ENCODE results near the gene TAF15. TPM values are rescaled to one million over a fixed set of nuclear protein-coding genes. Genes with fewer than 3 reads are reported as not detected.

The TAF15 gene
- total RNA-seq: 10 to 100 TPM; 41.3 to 75.8 (median 65.4) TPM
- long read RNA-seq: 0 reads

DNA sequence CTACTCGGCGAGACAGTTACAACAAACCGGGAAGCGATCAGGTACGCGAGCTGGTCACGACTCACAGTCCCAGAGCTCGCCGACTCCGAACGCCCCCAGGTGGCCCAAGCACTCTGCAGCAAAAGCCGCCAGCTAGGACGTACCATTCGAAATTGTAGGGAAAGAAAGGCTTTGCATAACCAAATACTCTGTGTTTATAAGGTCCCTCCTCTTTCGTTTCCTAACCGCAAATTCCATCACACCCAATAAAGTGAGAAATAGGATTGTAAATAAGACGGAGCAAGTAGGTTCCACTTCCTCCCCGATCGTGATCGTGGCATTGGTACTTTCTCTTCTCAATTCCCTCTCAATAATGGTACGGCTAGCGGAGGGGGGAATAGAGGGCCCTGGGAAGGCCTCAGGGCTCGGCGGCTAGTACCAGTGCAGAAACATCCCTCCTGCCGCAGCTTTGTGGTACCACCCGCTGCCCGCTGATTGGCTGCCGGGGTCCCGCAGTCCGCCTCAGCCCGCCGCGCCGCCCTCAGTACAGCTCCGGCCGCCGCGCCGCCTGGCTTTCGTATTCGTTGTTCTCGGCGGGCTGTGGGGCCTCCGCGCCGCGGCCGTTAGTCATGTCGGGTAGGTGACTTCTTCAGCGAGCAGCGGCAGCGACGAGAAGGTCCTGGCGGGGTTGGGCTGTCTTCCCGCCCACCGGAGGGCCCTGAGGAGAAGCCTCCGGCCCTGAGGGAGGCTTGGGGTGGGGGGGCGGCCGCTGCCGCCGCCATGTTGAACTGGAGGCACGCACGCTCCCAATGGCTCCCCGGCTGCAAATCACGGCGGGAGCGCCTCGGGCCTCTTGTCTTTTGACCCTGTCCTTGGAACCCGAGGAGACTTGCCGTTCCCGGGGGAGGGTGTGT is at the start of gene TAF15:
Gene TAF15, plus strand, starts transcription at position 523 of the 893 bp plus-strand sequence. Its CDS starts 86 bp downstream, at position 609.
- intact Hi-C loops (cut with DNase I): loop anchor here (5.0 kb wide), 1 partner anchor 42 kb away; no protein-coding TSS in a partner anchor
- no peaks in the 10 kb centered on the region for H3K9me3 ChIP-seq
- under 1% methylated on average over 38 of the region's 71 CpGs for WGBS (ENCODE audit: insufficient coverage, low coverage, low lambda C conversion rate, missing lambda C conversion rate)

DNA sequence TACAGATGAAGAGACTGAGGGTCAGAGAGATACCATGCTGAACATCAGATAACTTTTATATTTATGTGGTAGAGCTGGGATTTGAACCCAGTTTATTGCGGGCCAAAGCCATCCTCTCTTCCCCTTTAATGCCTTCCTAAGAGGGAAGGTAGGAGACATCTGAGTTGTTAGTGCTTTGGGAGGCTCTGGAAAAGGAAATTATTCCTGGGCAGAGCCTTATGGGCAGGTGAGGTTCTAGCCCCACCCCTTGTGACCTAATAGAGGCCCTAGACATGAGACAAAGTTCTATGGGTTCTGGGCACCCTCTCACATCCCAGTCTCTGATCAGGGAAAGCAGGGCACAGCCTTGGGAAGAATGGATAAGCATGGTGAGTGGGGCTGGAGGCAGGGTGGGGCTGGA is 48.7 kb upstream of the TAF15 start, which contains the start of gene C17orf50:
Gene C17orf50, plus strand, starts transcription at position 301 of the 400 bp plus-strand sequence. Its CDS starts 55 bp downstream, at position 356.
- H3K4me3 ChIP-seq: no peak within 1 kb of the TSS
- no peaks in the 10 kb centered on the region for H3K9me3 ChIP-seq
- DNase-seq: no peak
- H3K36me3 ChIP-seq: no peaks in the 10 kb centered on the region
- no CpG with 5 or more reads among the region's 1 CpG for WGBS (ENCODE audit: insufficient coverage, low coverage, low lambda C conversion rate, missing lambda C conversion rate)
- H3K27me3 ChIP-seq: no peaks in the 10 kb centered on the region
- peaks cover 0 to 6% (median 0%) of the 10 kb centered on the region in 4 donors for H3K4me1 ChIP-seq
- intact Hi-C loops (cut with DNase I): no loop called here
- no peak within 1 kb of the TSS for H3K27ac ChIP-seq
- ATAC-seq: no peak
- TF ChIP-seq, protein P1, sequence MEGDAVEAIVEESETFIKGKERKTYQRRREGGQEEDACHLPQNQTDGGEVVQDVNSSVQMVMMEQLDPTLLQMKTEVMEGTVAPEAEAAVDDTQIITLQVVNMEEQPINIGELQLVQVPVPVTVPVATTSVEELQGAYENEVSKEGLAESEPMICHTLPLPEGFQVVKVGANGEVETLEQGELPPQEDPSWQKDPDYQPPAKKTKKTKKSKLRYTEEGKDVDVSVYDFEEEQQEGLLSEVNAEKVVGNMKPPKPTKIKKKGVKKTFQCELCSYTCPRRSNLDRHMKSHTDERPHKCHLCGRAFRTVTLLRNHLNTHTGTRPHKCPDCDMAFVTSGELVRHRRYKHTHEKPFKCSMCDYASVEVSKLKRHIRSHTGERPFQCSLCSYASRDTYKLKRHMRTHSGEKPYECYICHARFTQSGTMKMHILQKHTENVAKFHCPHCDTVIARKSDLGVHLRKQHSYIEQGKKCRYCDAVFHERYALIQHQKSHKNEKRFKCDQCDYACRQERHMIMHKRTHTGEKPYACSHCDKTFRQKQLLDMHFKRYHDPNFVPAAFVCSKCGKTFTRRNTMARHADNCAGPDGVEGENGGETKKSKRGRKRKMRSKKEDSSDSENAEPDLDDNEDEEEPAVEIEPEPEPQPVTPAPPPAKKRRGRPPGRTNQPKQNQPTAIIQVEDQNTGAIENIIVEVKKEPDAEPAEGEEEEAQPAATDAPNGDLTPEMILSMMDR (IDR thresholded peaks at IDR 0.05): no peak
- TF ChIP-seq POLR2A (IDR thresholded peaks at IDR 0.05): no peak

More for the DNA sequence above, at the start of gene TAF15:
- Histone ChIP-seq H3K4me1 (peaks cover 0 to 23% (median 8%) of the 10 kb centered on the region in 4 donors), H3K4me3 (peak within 1 kb of the TSS; percentile 81 to 91 (median 84)), H3K36me3 (no peaks in the 10 kb centered on the region), H3K27me3 (no peaks in the 10 kb centered on the region), H3K27ac (peak within 1 kb of the TSS; percentile 77 to 92 (median 88))
- peak; percentile 99 for TF ChIP-seq POLR2A (IDR thresholded peaks at IDR 0.05)
- TF ChIP-seq, protein P1 (IDR thresholded peaks at IDR 0.05): peak; percentile 58 to 70 (median 68)
- peak; percentile 94 to 98 (median 94) for ATAC-seq
- peak; percentile 95 to 97 (median 97) for DNase-seq

DNA sequence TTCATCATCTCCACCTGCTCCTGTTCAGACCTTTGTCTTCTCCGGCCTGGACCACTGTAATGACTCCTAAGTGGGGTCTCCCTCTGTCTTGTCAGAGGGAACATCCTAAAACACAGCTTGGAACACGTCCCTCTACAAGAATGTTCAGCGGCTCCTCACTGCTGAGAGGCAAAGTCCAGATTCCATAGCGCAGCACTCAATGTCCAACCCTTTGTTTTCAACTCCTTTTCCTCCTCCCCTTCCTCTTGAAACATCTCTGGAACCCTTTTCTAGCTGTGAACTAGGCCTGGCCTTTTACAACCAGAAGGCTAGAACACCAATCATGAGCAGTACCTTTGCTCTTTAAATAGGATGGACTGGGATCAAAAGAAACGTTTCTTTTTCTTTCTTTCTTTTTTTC is 47.7 kb upstream of the TAF15 start:
- no peaks in the 10 kb centered on the region for H3K36me3 ChIP-seq
- H3K9me3 ChIP-seq: no peaks in the 10 kb centered on the region
- intact Hi-C loops (cut with DNase I): no loop called here
- H3K4me1 ChIP-seq: peaks cover 0 to 6% (median 0%) of the 10 kb centered on the region in 4 donors
- no peak overlapping the region for H3K4me3 ChIP-seq
- ATAC-seq (no peak), DNase-seq (no peak)
- 69% methylated on average over 5 of the region's 5 CpGs for WGBS (ENCODE audit: insufficient coverage, low coverage, low lambda C conversion rate, missing lambda C conversion rate)
- H3K27ac ChIP-seq: no peak overlapping the region
- no peaks in the 10 kb centered on the region for H3K27me3 ChIP-seq
- TF ChIP-seq, protein P1 (IDR thresholded peaks at IDR 0.05): no peak
- no peak for TF ChIP-seq POLR2A (IDR thresholded peaks at IDR 0.05)

DNA sequence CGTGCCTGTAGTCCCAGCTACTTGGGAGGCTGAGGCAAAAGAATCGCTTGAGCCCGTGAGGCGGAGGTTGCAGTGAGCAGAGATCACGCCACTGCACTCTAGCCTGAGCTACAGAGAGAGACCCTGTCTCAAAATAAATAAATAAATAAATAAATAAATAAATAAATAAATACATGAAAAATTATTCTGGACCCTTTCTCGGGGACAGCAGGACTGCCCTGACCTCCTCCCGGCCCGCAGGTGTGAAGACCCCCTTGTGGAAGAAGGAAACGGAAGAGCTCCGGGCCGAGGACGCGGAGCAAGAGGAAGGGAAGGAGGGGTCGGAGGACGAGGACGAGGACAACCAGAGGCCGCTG is 45.5 kb upstream of the TAF15 start:
- ATAC-seq: no peak
- peak overlapping the region in 2 of 3 donors; percentile 51 to 56 for H3K4me3 ChIP-seq
- no peak overlapping the region for H3K27ac ChIP-seq
- H3K4me1 ChIP-seq: peaks cover 0 to 6% (median 0%) of the 10 kb centered on the region in 4 donors
- WGBS (ENCODE audit: insufficient coverage, low coverage, low lambda C conversion rate, missing lambda C conversion rate): 29% methylated on average over 16 of the region's 17 CpGs
- TF ChIP-seq, protein P1 (IDR thresholded peaks at IDR 0.05): no peak
- no peak for TF ChIP-seq POLR2A (IDR thresholded peaks at IDR 0.05)
- DNase-seq: no peak
- no peaks in the 10 kb centered on the region for H3K27me3 ChIP-seq
- no peaks in the 10 kb centered on the region for H3K36me3 ChIP-seq
- H3K9me3 ChIP-seq: no peaks in the 10 kb centered on the region
- intact Hi-C loops (cut with DNase I): no loop called here

All from right lobe of liver (tissue), 6 donors.